DMS 273 (cell line): ENCODE results near the gene ATP6V0A1.
A peak's percentile ranks its signal among the peaks of the same experiment; 100 is the strongest.

Experiments
- DNase-seq: peaks from one replicate; lab custom pipeline; 2025; ENCODE audit not compliant: unreplicated experiment; lab: John Stamatoyannopoulos, UW

Gene ATP6V0A1

GRCh38 chr17:42518046-42518754 lies 59.5 kb downstream of the ATP6V0A1 start:
- DNase-seq = peak; percentile 88

DNA sequence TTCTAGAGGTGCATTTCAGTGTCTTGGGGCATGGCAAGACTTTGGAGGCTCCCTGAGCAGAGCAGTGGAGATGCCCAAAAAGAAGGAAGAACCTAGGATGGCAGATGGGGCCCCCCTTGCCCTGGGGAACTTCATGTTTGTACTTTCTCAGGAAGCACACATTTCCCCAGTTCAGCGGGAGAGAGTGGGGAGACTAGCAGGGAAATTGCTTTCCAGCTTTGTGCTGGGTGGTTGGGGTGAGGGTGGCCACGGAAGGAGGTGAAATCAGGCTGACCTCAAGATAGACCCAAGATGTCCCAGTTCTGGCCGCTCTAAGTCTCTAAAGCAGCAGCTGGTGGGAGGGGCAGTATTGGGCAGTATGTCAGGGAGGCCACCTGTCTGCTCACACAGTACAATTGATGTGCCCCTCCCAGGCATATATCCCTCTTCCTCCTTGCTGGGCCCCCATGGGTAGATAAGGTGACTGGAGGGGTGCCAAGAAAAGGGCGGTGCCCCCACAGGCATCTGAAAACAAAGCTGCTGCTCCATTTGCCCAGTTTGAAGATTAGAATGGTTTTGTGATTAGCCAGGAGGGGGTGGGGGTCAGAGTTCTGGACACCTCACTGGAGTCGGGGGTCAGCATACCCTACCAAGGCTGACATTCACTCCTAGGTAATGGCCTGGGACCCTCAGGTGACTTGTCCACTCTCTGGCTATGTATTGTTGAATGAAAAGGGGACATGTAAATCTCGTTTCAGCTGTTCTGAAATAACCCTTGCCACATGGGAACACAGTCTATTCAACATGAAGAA lies 60.3 kb downstream of the ATP6V0A1 start:
- DNase-seq = peak; percentile 92

- DNase-seq = peak; percentile 77
These were observed 61.1 kb downstream of the ATP6V0A1 start for GRCh38 chr17:42519546-42520491.

GRCh38 chr17:42520540-42520951 lies 61.9 kb downstream of the ATP6V0A1 start:
- peak; percentile 53 for DNase-seq

DNA sequence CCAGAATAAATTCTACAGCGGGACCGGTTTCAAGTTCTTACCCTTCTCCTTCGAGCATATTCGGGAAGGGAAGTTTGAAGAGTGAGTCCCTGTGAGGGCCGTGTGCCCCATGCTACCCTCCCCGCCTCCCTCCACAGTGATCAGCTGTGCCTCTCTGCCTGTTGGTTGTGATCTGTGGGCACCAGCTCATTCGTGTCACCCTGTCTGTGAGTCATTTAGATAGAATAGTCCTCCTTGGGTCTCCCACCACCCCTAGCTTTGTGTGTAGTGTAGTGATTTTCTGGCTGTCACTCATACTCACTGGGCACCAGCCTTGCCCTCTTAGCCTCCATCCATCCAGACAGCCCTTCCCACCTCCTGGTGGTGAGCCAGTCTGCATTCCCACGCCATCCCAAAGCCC lies 62.4 kb downstream of the ATP6V0A1 start:
- no peak for DNase-seq

DNA sequence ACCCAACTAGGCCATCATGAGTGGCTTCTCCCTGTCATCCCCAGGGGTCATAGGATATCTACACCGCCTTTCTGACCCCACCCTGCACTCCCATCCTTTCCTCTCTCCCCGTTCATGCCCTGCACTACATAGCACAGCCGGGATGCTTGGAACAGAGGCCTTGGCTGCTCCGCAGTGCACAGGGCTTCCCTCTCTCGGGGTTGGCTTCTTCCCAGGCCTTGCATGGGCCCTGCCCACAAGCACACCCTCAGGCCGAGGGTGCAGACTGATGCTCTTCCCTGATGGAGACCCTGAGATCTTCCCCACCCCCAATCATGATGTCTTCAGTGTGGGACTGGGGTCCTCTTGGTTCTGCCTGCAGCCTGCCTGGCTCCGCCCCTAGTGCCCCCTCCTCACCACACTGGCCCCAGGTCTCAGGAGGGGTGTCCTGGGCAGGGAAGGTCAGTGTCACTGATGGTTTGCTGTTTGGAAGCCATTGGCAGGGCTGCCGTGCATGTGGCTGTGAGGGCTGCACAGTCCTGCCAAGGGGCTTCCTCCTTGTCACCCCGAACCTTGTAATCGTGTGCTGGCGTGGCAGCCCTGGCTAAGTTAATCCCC lies 63.1 kb downstream of the ATP6V0A1 start:
- no peak for DNase-seq

DNA sequence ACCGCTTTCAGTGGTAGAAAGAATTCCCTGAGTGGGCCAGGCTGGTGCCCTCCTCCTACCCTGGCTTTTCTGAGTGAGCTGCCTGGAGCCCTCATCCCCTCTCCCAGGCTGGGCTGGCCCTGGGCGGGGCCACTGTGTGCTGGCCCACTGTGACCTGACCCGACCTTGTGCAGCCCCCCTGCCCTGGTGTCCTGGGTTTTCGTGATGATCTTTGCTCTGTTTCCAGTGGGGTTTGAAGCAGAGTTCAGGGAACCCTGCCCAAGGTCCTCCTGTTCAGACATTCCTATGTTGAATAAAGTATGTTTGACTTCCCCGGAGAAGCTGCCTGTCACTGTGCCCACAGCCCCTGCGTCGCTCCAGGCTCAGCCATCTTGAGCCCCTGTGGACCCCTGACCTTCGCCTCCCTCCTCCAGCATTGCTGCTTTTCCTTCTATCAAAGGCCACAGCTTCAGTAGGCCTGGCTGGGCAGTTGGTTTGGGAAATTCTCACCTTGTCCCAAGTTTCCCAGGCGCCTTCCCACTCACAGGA lies 63.6 kb downstream of the ATP6V0A1 start:
- no peak for DNase-seq

DNA sequence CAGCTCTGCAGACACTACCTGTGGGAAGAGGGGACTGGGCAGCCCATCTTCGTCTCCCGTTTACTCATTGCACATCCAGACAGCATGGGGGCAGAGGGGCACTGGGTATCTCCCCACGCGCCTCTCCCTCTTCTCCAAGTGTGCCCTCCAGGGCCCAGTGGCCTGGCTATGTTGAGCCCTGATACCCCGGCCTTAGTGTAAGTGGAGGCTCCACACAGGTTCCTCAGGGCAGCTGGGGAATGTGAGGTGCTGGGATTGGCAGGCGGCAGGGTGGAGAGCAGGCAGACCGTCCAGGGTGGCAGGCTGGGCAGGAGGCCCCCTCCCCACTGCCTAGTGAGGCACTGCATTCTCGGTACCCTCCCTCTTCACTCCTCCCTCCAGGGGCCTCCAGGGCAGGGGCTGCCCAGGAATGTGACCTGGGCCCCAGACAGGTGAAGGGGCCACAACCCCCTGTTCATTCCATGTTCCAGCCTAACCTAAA lies 64.2 kb downstream of the ATP6V0A1 start:
- DNase-seq = no peak

DNA sequence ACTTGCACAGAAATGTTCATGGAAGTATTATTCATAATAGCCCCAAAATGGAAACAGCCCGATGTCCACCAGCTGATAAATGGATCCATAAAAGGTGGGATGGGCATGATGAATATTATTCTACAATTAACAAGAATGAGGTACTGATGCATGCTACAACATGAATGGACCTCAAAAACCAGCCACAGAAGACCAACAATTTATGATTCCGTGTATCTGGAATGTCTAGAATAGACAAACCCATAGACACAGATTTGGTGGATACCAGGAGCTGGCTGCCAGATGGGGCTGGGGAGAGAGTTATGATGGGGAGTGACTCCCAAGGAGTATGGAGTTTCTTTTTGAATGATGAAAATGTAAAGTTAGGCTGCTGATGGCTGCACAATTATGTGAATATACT lies 66.5 kb downstream of the ATP6V0A1 start:
- no peak for DNase-seq

DNA sequence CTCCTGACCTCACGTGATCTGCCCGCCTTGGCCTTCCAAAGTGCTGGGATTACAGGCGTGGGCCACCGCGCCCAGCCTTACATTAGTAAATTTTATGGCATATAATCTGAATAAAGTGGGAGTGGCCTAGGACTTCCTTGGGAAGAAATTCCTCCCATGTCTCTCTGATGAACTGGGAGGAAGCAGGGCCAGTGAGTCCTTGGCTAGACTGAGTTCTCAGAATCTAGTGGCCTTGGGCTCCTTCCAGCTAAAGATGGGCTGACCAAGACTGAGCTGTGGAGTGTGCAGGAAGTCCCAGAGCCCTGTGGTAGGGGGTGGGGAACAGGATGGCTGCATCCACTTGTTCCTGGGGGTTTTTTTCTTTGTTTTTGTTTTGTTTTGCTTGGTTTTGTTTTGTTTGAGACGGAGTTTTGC lies 67.4 kb downstream of the ATP6V0A1 start:
- DNase-seq = no peak

DNA sequence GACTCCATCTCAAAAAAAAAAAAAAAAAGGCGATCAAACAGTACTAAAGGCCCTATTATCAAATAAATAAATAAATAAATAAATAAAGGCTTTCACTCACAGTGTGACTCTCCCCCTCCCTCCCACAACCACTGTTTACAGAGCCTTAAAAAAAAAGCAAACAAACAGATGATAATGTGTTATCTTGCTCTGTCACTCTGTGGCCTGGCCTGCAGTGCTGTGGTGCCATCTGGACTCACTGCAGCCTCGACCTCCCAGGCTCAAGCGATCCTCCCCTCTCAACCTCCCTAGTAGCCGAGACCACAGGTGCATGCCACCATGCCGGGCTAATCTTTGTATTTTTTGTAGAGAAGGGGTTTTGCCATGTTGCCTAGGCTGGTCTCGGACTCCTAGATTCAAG lies 69.3 kb downstream of the ATP6V0A1 start:
- no peak for DNase-seq

- no peak for DNase-seq
These were observed 70.4 kb downstream of the ATP6V0A1 start for GRCh38 chr17:42529061-42529460.

GRCh38 chr17:42530952-42531454 lies 72.3 kb downstream of the ATP6V0A1 start:
- peak; percentile 61 for DNase-seq

DNA sequence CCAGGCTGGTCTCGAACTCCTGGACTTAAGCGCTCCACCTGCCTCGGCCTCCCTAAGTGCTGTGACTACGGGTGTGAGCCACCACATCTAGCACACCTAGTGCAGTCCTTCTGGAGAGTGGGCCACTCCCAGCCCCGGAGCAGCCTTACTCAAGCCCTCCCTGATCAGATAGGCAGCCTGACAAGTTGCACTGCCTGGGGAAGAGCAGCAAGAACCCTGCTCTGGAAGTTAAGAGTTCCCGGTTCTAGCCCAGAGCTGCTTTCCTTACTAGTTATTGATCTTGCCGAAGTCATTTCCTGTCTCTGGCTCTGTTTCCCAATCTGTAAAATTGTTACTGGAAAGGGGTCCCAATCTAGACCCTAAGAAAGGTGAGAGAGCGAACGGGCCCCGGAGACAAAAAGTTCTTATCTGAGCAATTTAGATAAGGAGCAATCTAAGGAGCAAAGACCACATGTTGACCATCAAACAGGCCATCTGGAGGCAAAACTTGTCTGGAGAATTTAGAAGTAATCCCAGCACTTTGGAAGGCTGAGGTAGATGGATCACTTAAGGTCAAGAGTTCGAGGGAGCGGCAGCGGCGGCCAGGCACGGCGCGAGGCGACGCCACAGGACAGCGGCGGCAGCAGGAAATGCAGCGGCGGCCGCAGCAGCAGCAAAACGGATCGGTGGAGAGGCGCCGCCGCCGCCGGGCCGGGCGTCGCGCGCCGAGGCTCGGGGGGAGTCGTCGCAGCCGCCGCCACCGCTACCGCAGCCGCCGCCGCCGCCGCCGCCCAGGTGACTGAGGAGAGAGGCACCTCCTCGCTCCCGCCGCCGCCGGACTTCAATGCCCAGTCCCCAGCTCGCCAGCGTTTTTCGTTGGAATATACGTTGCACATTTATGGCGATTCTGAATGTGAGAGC lies 73.0 kb downstream of the ATP6V0A1 start:
- DNase-seq = peak; percentile 83

DNA sequence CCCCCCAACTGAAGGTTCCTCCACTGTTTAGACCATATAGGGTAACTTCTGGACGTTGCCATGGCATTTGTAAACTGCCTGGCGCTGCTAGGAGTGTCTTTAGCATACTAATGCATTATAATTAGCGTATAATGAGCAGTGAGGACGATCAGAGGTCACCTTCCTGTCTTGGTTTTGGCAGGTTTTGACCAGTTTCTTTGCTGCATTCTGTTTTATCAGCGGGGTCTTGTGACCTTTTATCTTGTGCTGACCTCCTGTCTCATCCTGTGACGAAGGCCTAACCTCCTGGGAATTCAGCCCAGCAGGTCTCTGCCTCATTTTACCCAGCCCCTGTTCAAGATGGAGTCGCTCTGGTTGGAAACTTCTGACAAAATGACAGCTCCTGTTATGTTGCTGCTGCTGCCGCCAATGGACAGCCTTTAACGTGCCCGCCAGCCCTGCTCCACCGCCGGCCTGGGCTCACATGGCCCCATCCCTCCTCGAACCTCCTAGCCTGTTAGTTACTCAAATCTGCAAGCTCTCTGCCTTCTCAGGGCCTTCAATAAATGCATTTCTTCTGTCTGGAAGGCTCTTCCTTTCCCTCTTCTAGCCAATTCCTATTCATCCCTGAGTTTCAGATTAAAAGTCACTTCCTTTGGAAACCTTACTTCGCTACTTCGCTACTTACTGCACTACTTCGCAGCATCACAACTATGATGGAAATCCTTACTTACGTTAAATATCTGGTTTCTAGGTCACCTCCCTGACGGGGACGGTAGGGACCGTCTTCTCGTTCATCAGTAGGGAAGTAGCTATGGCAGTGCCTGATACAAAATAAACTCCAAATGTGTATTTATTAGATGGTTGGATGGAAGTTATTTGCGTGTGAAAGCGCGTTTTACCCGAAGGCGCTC lies 76.7 kb downstream of the ATP6V0A1 start:
- peak; percentile 63 for DNase-seq

- peak; percentile 97 for DNase-seq
These were observed 77.3 kb downstream of the ATP6V0A1 start, which contains the start of gene NAGLU for GRCh38 chr17:42536048-42536371. Gene NAGLU, plus strand, starts transcription at chr17:42536241. Its CDS starts 32 bp downstream, at chr17:42536273.

DNA sequence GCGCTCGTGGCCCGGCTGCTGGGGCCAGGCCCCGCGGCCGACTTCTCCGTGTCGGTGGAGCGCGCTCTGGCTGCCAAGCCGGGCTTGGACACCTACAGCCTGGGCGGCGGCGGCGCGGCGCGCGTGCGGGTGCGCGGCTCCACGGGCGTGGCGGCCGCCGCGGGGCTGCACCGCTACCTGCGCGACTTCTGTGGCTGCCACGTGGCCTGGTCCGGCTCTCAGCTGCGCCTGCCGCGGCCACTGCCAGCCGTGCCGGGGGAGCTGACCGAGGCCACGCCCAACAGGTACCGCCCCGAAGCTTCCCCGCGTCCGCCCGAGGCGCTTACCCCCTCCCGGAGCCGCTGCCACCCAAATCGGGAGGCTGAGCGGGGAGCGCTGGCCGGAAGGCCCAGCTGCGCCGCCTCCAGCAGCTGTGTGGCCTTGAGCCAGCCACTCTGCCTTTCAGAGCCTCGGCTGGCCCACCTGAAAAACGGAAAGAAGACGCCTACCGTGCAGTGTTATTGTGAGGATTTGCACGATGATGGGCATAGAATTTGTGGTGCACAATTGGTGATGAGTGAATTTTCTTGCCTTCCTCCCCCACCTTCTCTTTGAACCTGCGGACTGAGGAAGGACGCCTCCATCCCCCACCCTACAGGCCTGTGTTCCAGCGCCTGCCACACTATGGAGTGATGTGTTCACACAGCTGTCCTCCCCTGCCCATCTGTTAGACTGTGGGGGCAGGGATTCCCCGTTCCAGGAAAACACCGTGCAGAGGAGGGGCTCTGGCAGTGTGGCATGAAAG lies 77.9 kb downstream of the ATP6V0A1 start:
- peak; percentile 94 for DNase-seq
